NCI-H1092 treated with DMSO at 0.1 percent for 48 hours (cell line): ENCODE measurements around the gene PIP5KL1.

Experiments used
- DNase-seq: peaks from one replicate; lab custom pipeline; 2025; lab: John Stamatoyannopoulos, UW

The PIP5KL1 gene

DNA sequence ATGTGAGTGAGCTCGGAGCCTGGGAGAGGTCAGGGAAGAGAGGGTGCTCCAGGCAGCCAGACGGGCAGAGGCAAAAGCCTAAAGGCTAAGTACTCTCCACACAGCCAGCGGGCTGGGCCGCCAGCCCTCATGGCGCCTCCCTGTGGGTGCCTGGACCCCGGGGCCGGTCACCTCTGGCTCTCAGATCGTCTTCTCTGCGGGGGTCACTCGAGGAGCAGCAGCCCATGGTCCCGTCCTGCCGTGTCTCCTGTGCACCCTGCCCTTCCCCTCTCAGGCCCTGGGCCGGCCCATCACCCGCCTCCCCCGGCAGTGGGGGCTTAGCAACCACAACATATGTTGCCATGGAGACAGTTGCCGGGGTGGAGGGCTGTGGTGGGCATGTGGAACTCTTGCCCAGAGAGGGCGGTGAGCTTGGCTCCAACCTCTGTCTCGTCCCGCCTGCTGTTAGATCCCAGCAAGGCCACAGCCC, 57.3 kb downstream of the PIP5KL1 start:
- DNase-seq, result no peak

DNA sequence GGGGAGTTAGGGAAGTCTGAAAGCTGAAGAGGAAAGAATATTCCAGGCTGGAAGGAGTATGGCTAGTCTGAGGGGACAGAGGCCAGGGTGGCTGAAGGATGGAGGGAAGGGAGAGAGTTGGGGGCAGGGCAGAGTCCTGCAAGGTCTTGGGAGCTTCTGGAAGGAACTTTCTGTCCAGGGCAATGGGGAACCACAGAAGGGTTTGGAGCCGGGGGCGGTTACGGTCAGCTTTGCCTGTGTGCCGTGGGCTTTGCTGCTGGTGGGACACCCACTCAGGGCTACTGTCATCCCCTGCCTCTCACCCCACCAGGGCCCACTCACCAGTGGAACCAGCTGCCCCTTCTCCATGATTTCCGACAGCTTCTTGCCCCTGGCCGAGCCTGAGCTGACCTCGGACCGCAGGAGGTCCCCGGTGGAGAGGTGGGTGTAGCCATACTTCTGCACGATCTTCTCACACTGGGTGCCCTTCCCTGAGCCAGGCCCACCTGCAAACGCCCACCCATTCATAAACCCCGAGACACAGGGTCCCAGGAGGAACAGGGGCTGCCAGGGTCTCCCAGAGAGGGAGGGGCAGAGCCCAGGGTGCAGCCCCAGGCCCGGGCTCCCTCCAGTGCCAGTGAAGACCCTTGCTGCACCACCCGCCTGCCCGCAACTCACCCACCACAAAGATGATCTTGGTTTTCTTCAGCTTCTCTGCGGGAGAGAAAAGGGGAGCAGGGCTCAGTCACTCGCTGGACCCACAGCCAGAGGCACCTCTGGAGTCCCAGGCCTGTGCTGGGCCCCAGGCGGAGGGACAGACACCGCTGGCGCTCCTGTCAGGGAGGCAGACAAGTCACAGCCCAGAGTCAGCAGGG, 58.0 kb downstream of the PIP5KL1 start:
- DNase-seq, result no peak

DNA sequence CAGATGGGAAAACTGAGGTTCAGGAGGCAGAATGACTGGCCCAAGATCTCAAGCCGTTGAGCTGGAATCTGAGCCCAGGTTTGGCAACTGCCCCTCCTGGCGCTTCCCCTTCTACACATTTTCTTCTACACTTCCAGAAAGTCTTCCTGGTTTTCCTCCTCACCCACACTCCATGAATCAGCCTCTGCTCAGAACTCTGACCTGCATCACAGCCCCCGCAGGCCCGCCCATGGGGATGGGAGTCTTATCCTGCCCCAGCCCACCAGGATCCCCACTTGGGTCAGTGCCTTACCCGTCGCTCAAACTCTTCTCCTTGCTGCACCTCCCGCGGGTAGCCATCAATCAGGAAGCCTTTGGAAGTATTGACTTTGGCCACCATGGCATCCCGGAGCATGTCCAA, 59.0 kb downstream of the PIP5KL1 start:
- DNase-seq, result no peak

DNA sequence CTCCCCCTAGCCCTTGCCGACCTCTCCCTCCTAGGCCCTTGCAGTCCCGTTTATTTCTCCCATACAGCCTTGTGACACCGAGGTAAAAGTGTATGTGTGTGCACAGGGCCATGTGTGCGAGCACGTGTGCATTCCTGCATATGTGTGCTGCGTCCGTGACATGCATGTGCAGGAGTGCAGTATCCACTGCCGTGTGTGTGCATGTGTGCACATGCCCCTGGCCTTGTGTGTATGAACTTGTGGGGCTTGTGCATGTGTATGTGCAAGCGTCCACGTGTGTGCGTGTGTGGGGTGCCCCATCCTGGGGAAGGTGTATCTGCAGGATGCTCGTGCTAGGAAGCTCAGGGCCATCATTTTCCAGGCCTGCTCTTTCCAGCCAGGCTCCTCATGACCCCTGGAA, 59.7 kb downstream of the PIP5KL1 start:
- DNase-seq, result no peak
